ENCODE measurements around the gene SLC29A1.

The SLC29A1 gene

GRCh38 chr6:44226368-44227147 is 3.2 kb downstream of the SLC29A1 start:
- no peak overlapping the region for H3K4me3 ChIP-seq (ENCODE audit: control insufficient read depth, low read depth, low read length)
- no peak for DNase-seq (ENCODE audit: low read depth)
- TF ChIP-seq CTCF (IDR thresholded peaks at IDR 0.05; ENCODE audit: control insufficient read depth, insufficient read depth, low read depth, low read length, missing control alignments): no peak

- H3K4me3 ChIP-seq (ENCODE audit: control insufficient read depth, low read depth, low read length): no peak overlapping the region
- no peak for DNase-seq (ENCODE audit: low read depth)
- TF ChIP-seq CTCF (IDR thresholded peaks at IDR 0.05; ENCODE audit: control insufficient read depth, insufficient read depth, low read depth, low read length, missing control alignments): no peak
These were observed 3.9 kb downstream of the SLC29A1 start for GRCh38 chr6:44227148-44227793.

GRCh38 chr6:44228031-44228430 is 4.6 kb downstream of the SLC29A1 start:
- TF ChIP-seq CTCF (IDR thresholded peaks at IDR 0.05; ENCODE audit: control insufficient read depth, insufficient read depth, low read depth, low read length, missing control alignments): no peak
- no peak for DNase-seq (ENCODE audit: low read depth)
- H3K4me3 ChIP-seq (ENCODE audit: control insufficient read depth, low read depth, low read length): no peak overlapping the region

- H3K4me3 ChIP-seq (ENCODE audit: control insufficient read depth, low read depth, low read length): no peak overlapping the region
- TF ChIP-seq CTCF (IDR thresholded peaks at IDR 0.05; ENCODE audit: control insufficient read depth, insufficient read depth, low read depth, low read length, missing control alignments): no peak
- no peak for DNase-seq (ENCODE audit: low read depth)
These were observed 5.0 kb downstream of the SLC29A1 start for GRCh38 chr6:44228433-44228832.

- no peak overlapping the region for H3K4me3 ChIP-seq (ENCODE audit: control insufficient read depth, low read depth, low read length)
- TF ChIP-seq CTCF (IDR thresholded peaks at IDR 0.05; ENCODE audit: control insufficient read depth, insufficient read depth, low read depth, low read length, missing control alignments): no peak
- no peak for DNase-seq (ENCODE audit: low read depth)
These were observed 5.4 kb downstream of the SLC29A1 start for GRCh38 chr6:44228836-44229235.

- TF ChIP-seq CTCF (IDR thresholded peaks at IDR 0.05; ENCODE audit: control insufficient read depth, insufficient read depth, low read depth, low read length, missing control alignments): no peak
- DNase-seq (ENCODE audit: low read depth): no peak
- H3K4me3 ChIP-seq (ENCODE audit: control insufficient read depth, low read depth, low read length): no peak overlapping the region
These were observed 6.1 kb downstream of the SLC29A1 start for GRCh38 chr6:44229376-44230033.
